ENCODE data around the gene KISS1.
"Not testable (repeated sequence)": the region's sequence is repeated elsewhere in the genome, so short reads cannot be mapped to it uniquely, and the experiment has no call there.

KISS1 gene

GRCh38 chr1:204196068-204196795, at the start of gene KISS1:
Gene KISS1, minus strand, starts transcription at chr1:204196491. Its CDS starts 3,615 bp downstream, at chr1:204192876.
- no peak for DNase-seq (ENCODE audit: low spot score)

GRCh38 chr1:204242920-204243319, 46.6 kb upstream of the KISS1 start:
- no peak for DNase-seq (ENCODE audit: low spot score)

- DNase-seq (ENCODE audit: low spot score): no peak
Observed at GRCh38 chr1:204241914-204242313, 45.6 kb upstream of the KISS1 start.

GRCh38 chr1:204241050-204241449, 44.8 kb upstream of the KISS1 start:
- DNase-seq (ENCODE audit: low spot score): no peak

- DNase-seq (ENCODE audit: low spot score): no peak
Observed at GRCh38 chr1:204240233-204240632, 43.9 kb upstream of the KISS1 start.

- DNase-seq (ENCODE audit: low spot score): not testable (repeated sequence)
Observed at GRCh38 chr1:204239401-204239800, 43.1 kb upstream of the KISS1 start.

- not testable (repeated sequence) for DNase-seq (ENCODE audit: low spot score)
Observed at GRCh38 chr1:204238520-204238919, 42.2 kb upstream of the KISS1 start.

GRCh38 chr1:204237515-204237914, 41.2 kb upstream of the KISS1 start:
- DNase-seq (ENCODE audit: low spot score): not testable (repeated sequence)

- DNase-seq (ENCODE audit: low spot score): no peak
Observed at GRCh38 chr1:204232526-204232925, 36.2 kb upstream of the KISS1 start.

GRCh38 chr1:204230211-204230610, 33.9 kb upstream of the KISS1 start:
- DNase-seq (ENCODE audit: low spot score): no peak

GRCh38 chr1:204228896-204229295, 32.6 kb upstream of the KISS1 start:
- peak; percentile 14 for DNase-seq (ENCODE audit: low spot score)

- DNase-seq (ENCODE audit: low spot score): peak; percentile 30
Observed at GRCh38 chr1:204227996-204228785, 31.9 kb upstream of the KISS1 start.

GRCh38 chr1:204227351-204227750, 31.1 kb upstream of the KISS1 start:
- DNase-seq (ENCODE audit: low spot score): no peak

GRCh38 chr1:204225841-204226735, 29.8 kb upstream of the KISS1 start:
- peak; percentile 27 for DNase-seq (ENCODE audit: low spot score)

- peak; percentile 8 for DNase-seq (ENCODE audit: low spot score)
Observed at GRCh38 chr1:204224655-204225054, 28.4 kb upstream of the KISS1 start.

GRCh38 chr1:204223129-204223860, 27.0 kb upstream of the KISS1 start:
- peak; percentile 26 for DNase-seq (ENCODE audit: low spot score)

GRCh38 chr1:204222764-204223055, 26.4 kb upstream of the KISS1 start:
- peak; percentile 9 for DNase-seq (ENCODE audit: low spot score)

GRCh38 chr1:204222006-204222763, 25.9 kb upstream of the KISS1 start:
- peak; percentile 18 for DNase-seq (ENCODE audit: low spot score)

- peak; percentile 22 for DNase-seq (ENCODE audit: low spot score)
Observed at GRCh38 chr1:204221271-204221670, 25.0 kb upstream of the KISS1 start.

- DNase-seq (ENCODE audit: low spot score): peak; percentile 18
Observed at GRCh38 chr1:204219971-204220616, 23.8 kb upstream of the KISS1 start.

All from D341Med (cell line).